ENCODE measurements around the gene CLDN34. TPM values are rescaled to one million over a fixed set of nuclear protein-coding genes. Genes with fewer than 3 reads are reported as not detected.

The CLDN34 gene
- total RNA-seq, 1 experiment from 2014 or later, result not detected

GRCh38 chrX:9937761-9938160, 29.4 kb upstream of the CLDN34 start:
- Histone ChIP-seq H4K20me1 (ENCODE audit: insufficient read depth, low read depth, low read length) (no peaks in the 10 kb centered on the region), H3K79me2 (ENCODE audit: low read length) (no peaks in the 10 kb centered on the region), H3K9ac (ENCODE audit: low read length) (no peak overlapping the region), H3K36me3 (ENCODE audit: insufficient read depth, low read length) (no peaks in the 10 kb centered on the region), H3K9me3 (ENCODE audit: low read length) (no peaks in the 10 kb centered on the region), H2AFZ (ENCODE audit: low read length) (no peak overlapping the region), H3K4me1 (ENCODE audit: low read length) (no peaks in the 10 kb centered on the region), H3K27ac (ENCODE audit: low read length) (no peak overlapping the region), H3K9me2 (replicated peaks; ENCODE audit: insufficient read depth, low read length) (no peaks in the 10 kb centered on the region), H3K27me3 (ENCODE audit: low read length) (no peaks in the 10 kb centered on the region), H3K4me2 (ENCODE audit: low read depth, low read length, poor library complexity, severe bottlenecking) (no peak overlapping the region), H3K4me3 (ENCODE audit: low read length) (no peak overlapping the region)
- no peak for DNase-seq

- Histone ChIP-seq H3K27me3 (ENCODE audit: low read length) (no peaks in the 10 kb centered on the region), H3K27ac (ENCODE audit: low read length) (no peak overlapping the region), H3K4me3 (ENCODE audit: low read length) (no peak overlapping the region), H2AFZ (ENCODE audit: low read length) (no peak overlapping the region), H3K9me2 (replicated peaks; ENCODE audit: insufficient read depth, low read length) (no peaks in the 10 kb centered on the region), H3K9ac (ENCODE audit: low read length) (no peak overlapping the region), H3K79me2 (ENCODE audit: low read length) (no peaks in the 10 kb centered on the region), H3K4me2 (ENCODE audit: low read depth, low read length, poor library complexity, severe bottlenecking) (no peak overlapping the region), H3K9me3 (ENCODE audit: low read length) (no peaks in the 10 kb centered on the region), H3K4me1 (ENCODE audit: low read length) (no peaks in the 10 kb centered on the region), H4K20me1 (ENCODE audit: insufficient read depth, low read depth, low read length) (no peaks in the 10 kb centered on the region), H3K36me3 (ENCODE audit: insufficient read depth, low read length) (no peaks in the 10 kb centered on the region)
- no peak for DNase-seq
These were observed 28.6 kb upstream of the CLDN34 start for GRCh38 chrX:9938516-9938915.

- DNase-seq, result no peak
- Histone ChIP-seq H3K36me3 (ENCODE audit: insufficient read depth, low read length) (no peaks in the 10 kb centered on the region), H4K20me1 (ENCODE audit: insufficient read depth, low read depth, low read length) (no peaks in the 10 kb centered on the region), H3K4me2 (ENCODE audit: low read depth, low read length, poor library complexity, severe bottlenecking) (no peak overlapping the region), H3K4me1 (ENCODE audit: low read length) (no peaks in the 10 kb centered on the region), H2AFZ (ENCODE audit: low read length) (no peak overlapping the region), H3K4me3 (ENCODE audit: low read length) (no peak overlapping the region), H3K9ac (ENCODE audit: low read length) (no peak overlapping the region), H3K79me2 (ENCODE audit: low read length) (no peaks in the 10 kb centered on the region), H3K9me3 (ENCODE audit: low read length) (no peaks in the 10 kb centered on the region), H3K27ac (ENCODE audit: low read length) (no peak overlapping the region), H3K9me2 (replicated peaks; ENCODE audit: insufficient read depth, low read length) (no peaks in the 10 kb centered on the region), H3K27me3 (ENCODE audit: low read length) (no peaks in the 10 kb centered on the region)
These were observed 26.7 kb upstream of the CLDN34 start for GRCh38 chrX:9940421-9940820.

- H3K27ac ChIP-seq (ENCODE audit: low read length), result no peak overlapping the region
These were observed 25.1 kb upstream of the CLDN34 start for GRCh38 chrX:9942086-9942485.

GRCh38 chrX:9943420-9943819, 23.7 kb upstream of the CLDN34 start:
- Histone ChIP-seq H3K27me3 (ENCODE audit: low read length) (no peaks in the 10 kb centered on the region), H3K9me3 (ENCODE audit: low read length) (no peaks in the 10 kb centered on the region), H3K79me2 (ENCODE audit: low read length) (no peaks in the 10 kb centered on the region), H3K4me1 (ENCODE audit: low read length) (no peaks in the 10 kb centered on the region), H3K9ac (ENCODE audit: low read length) (no peak overlapping the region), H3K4me3 (ENCODE audit: low read length) (no peak overlapping the region), H3K36me3 (ENCODE audit: insufficient read depth, low read length) (no peaks in the 10 kb centered on the region), H4K20me1 (ENCODE audit: insufficient read depth, low read depth, low read length) (no peaks in the 10 kb centered on the region), H3K27ac (ENCODE audit: low read length) (no peak overlapping the region), H3K9me2 (replicated peaks; ENCODE audit: insufficient read depth, low read length) (no peaks in the 10 kb centered on the region), H3K4me2 (ENCODE audit: low read depth, low read length, poor library complexity, severe bottlenecking) (no peak overlapping the region), H2AFZ (ENCODE audit: low read length) (no peak overlapping the region)
- no peak for DNase-seq

More at GRCh38 chrX:9942086-9942485, 25.1 kb upstream of the CLDN34 start:
- no peaks in the 10 kb centered on the region for H3K9me2 ChIP-seq (replicated peaks; ENCODE audit: insufficient read depth, low read length)
- H4K20me1 ChIP-seq (ENCODE audit: insufficient read depth, low read depth, low read length), result no peaks in the 10 kb centered on the region
- DNase-seq, result no peak
- H3K4me1 ChIP-seq (ENCODE audit: low read length), result no peaks in the 10 kb centered on the region
- no peak overlapping the region for H2AFZ ChIP-seq (ENCODE audit: low read length)
- no peaks in the 10 kb centered on the region for H3K79me2 ChIP-seq (ENCODE audit: low read length)
- no peaks in the 10 kb centered on the region for H3K27me3 ChIP-seq (ENCODE audit: low read length)
- no peaks in the 10 kb centered on the region for H3K9me3 ChIP-seq (ENCODE audit: low read length)
- no peak overlapping the region for H3K9ac ChIP-seq (ENCODE audit: low read length)
- H3K36me3 ChIP-seq (ENCODE audit: insufficient read depth, low read length), result no peaks in the 10 kb centered on the region
- H3K4me3 ChIP-seq (ENCODE audit: low read length), result no peak overlapping the region
- H3K4me2 ChIP-seq (ENCODE audit: low read depth, low read length, poor library complexity, severe bottlenecking), result no peak overlapping the region

GRCh38 chrX:9947131-9947794, 19.9 kb upstream of the CLDN34 start:
- no peak overlapping the region for H3K4me2 ChIP-seq (ENCODE audit: low read depth, low read length, poor library complexity, severe bottlenecking)
- no peak overlapping the region for H2AFZ ChIP-seq (ENCODE audit: low read length)
- H3K9me3 ChIP-seq (ENCODE audit: low read length), result no peaks in the 10 kb centered on the region
- H3K9me2 ChIP-seq (replicated peaks; ENCODE audit: insufficient read depth, low read length), result no peaks in the 10 kb centered on the region
- H4K20me1 ChIP-seq (ENCODE audit: insufficient read depth, low read depth, low read length), result no peaks in the 10 kb centered on the region
- no peaks in the 10 kb centered on the region for H3K36me3 ChIP-seq (ENCODE audit: insufficient read depth, low read length)
- H3K4me1 ChIP-seq (ENCODE audit: low read length), result peaks cover 2% of the 10 kb centered on the region; the same call in 1 of the 2 replicates
- DNase-seq, result no peak
- no peaks in the 10 kb centered on the region for H3K27me3 ChIP-seq (ENCODE audit: low read length)
- no peak overlapping the region for H3K4me3 ChIP-seq (ENCODE audit: low read length)
- no peak overlapping the region for H3K9ac ChIP-seq (ENCODE audit: low read length)
- no peak overlapping the region for H3K27ac ChIP-seq (ENCODE audit: low read length)
- no peaks in the 10 kb centered on the region for H3K79me2 ChIP-seq (ENCODE audit: low read length)

GRCh38 chrX:9948406-9948805, 18.8 kb upstream of the CLDN34 start:
- no peaks in the 10 kb centered on the region for H3K36me3 ChIP-seq (ENCODE audit: insufficient read depth, low read length)
- no peaks in the 10 kb centered on the region for H3K9me2 ChIP-seq (replicated peaks; ENCODE audit: insufficient read depth, low read length)
- H3K27me3 ChIP-seq (ENCODE audit: low read length), result no peaks in the 10 kb centered on the region
- no peak overlapping the region for H3K27ac ChIP-seq (ENCODE audit: low read length)
- no peak overlapping the region for H3K9ac ChIP-seq (ENCODE audit: low read length)
- no peak for DNase-seq
- no peaks in the 10 kb centered on the region for H4K20me1 ChIP-seq (ENCODE audit: insufficient read depth, low read depth, low read length)
- H3K9me3 ChIP-seq (ENCODE audit: low read length), result no peaks in the 10 kb centered on the region
- H3K4me2 ChIP-seq (ENCODE audit: low read depth, low read length, poor library complexity, severe bottlenecking), result no peak overlapping the region
- H2AFZ ChIP-seq (ENCODE audit: low read length), result no peak overlapping the region
- H3K4me1 ChIP-seq (ENCODE audit: low read length), result peaks cover 13% of the 10 kb centered on the region
- no peaks in the 10 kb centered on the region for H3K79me2 ChIP-seq (ENCODE audit: low read length)
- H3K4me3 ChIP-seq (ENCODE audit: low read length), result no peak overlapping the region

- Histone ChIP-seq H3K4me3 (ENCODE audit: low read length) (no peak overlapping the region), H2AFZ (ENCODE audit: low read length) (no peak overlapping the region), H3K27ac (ENCODE audit: low read length) (no peak overlapping the region), H3K4me1 (ENCODE audit: low read length) (peaks cover 20% of the 10 kb centered on the region), H3K9me2 (replicated peaks; ENCODE audit: insufficient read depth, low read length) (no peaks in the 10 kb centered on the region), H3K79me2 (ENCODE audit: low read length) (no peaks in the 10 kb centered on the region), H3K9me3 (ENCODE audit: low read length) (no peaks in the 10 kb centered on the region), H3K27me3 (ENCODE audit: low read length) (no peaks in the 10 kb centered on the region), H3K36me3 (ENCODE audit: insufficient read depth, low read length) (no peaks in the 10 kb centered on the region), H3K9ac (ENCODE audit: low read length) (no peak overlapping the region), H4K20me1 (ENCODE audit: insufficient read depth, low read depth, low read length) (no peaks in the 10 kb centered on the region), H3K4me2 (ENCODE audit: low read depth, low read length, poor library complexity, severe bottlenecking) (no peak overlapping the region)
- no peak for DNase-seq
These were observed 14.9 kb upstream of the CLDN34 start for GRCh38 chrX:9952300-9952699.
